HepG2 (cell line): ENCODE measurements around the gene SOBP. TPM values are rescaled to one million over a fixed set of nuclear protein-coding genes. Genes with fewer than 3 reads are reported as not detected.

Experiments used
- ATAC-seq: fragments of 200-7000 bp; cut with Tn5 transposase; 3 replicates; pipeline ENCODE4 v1.9.1; 2020; ENCODE audit warnings: mild to moderate bottlenecking, moderate library complexity
- BruUV-seq: library from RNA; stranded (reverse); fragments of 400-500 nt; replicated peaks from 2 replicates; lab custom pipeline; 2021; lab: Mats Ljungman, UMichigan
- CTCF ChIA-PET: fragments of 300-600 bp; formaldehyde crosslinking; extraction: SDS; loops from one replicate; lab custom pipeline; 2021; ENCODE audit warnings: low total read pairs, inconsistent platforms, low intra/inter-chr PET ratio; lab: Yijun Ruan, JAX
- POLR2A ChIA-PET: fragments of 350-600 bp; sonication (Branson Sonifier 250); formaldehyde crosslinking; loops from one replicate; lab custom pipeline; 2020; ENCODE audit warnings: antibody characterized with exemption, inconsistent platforms; lab: Yijun Ruan, JAX
- DNase-seq: peaks from one replicate; pipeline ENCODE4 v3.0.0-alpha.2; 2015; ENCODE audit warnings: low spot score
- FAIRE-seq: peaks from 3 replicates; lab custom pipeline; 2011; peaks lifted over from hg19 to GRCh38; lab: Jason Lieb, UNC
- H2AFZ ChIP-seq: one replicate; pipeline ENCODE4 v1.6.1; 2011; ENCODE audit warnings: low read length, inconsistent platforms
- H3K27ac ChIP-seq: fragments of 300-600 bp; 3 replicates; pipeline ENCODE4 v1.8.0; 2011; ENCODE audit warnings: mixed run types, mild to moderate bottlenecking, mixed read lengths, low read length, inconsistent platforms; ENCODE audit not compliant: insufficient read depth; ENCODE audit errors: extremely low read length
- H3K27me3 ChIP-seq, 2 experiments: fragments of 200-600 bp in 1 of 2; 2 replicates in 1 of 2; 3 replicates in 1 of 2; pipeline versions ENCODE4 v1.6.0 to v1.8.0; 2011; ENCODE audit warnings: low read length in 2 of 2, mild to moderate bottlenecking in 2 of 2, moderate library complexity in 2 of 2, inconsistent platforms in 1 of 2; ENCODE audit not compliant: insufficient read depth in 2 of 2, control insufficient read depth in 1 of 2
- H3K36me3 ChIP-seq, 2 experiments: fragments of 200-600 bp in 1 of 2; replicated peaks in 1 of 2; 2 replicates in 1 of 2; 3 replicates in 1 of 2; pipeline versions ENCODE4 v1.5.1 to v1.8.0; 2011; ENCODE audit warnings: low read length in 2 of 2, inconsistent platforms in 1 of 2; ENCODE audit not compliant: insufficient read depth in 2 of 2, control insufficient read depth in 1 of 2
- H3K4me1 ChIP-seq: 2 replicates; pipeline ENCODE4 v1.5.1; 2012; ENCODE audit warnings: low read length, inconsistent platforms; ENCODE audit not compliant: insufficient read depth
- H3K4me2 ChIP-seq: 2 replicates; pipeline ENCODE4 v1.6.0; 2011; ENCODE audit warnings: low read depth, low read length, inconsistent platforms
- H3K4me3 ChIP-seq, 3 experiments: fragments of 200-600 bp in 1 of 3; sonication (generic), shearing (Covaris generic) in 1 of 3; replicated peaks in 1 of 3; 2 replicates each; pipeline ENCODE4 v1.5.1; 2011 to 2016; ENCODE audit warnings: low read length in 3 of 3, inconsistent platforms in 2 of 3, low read depth in 2 of 3, mild to moderate bottlenecking in 2 of 3, control low read depth in 1 of 3, mixed read lengths in 1 of 3; ENCODE audit not compliant: insufficient read depth in 1 of 3
- H3K79me2 ChIP-seq: one replicate; pipeline ENCODE4 v1.6.1; 2011; ENCODE audit warnings: low read length, inconsistent platforms; ENCODE audit not compliant: insufficient read depth
- H3K9ac ChIP-seq: 2 replicates; pipeline ENCODE4 v1.6.0; 2011; ENCODE audit warnings: mild to moderate bottlenecking, low read depth, low read length, inconsistent platforms; ENCODE audit not compliant: insufficient read depth
- H3K9me3 ChIP-seq: 2 replicates; pipeline ENCODE4 v1.5.1; 2012; ENCODE audit warnings: mild to moderate bottlenecking, low read length
- H4K20me1 ChIP-seq: 2 replicates; pipeline ENCODE4 v1.6.0; 2011; ENCODE audit warnings: inconsistent platforms, mild to moderate bottlenecking, low read length, moderate library complexity; ENCODE audit not compliant: insufficient read depth
- MAFK ChIP-seq, 2 experiments: IDR thresholded peaks in 1 of 2; conservative IDR thresholded peaks in 1 of 2; 2 replicates each; pipeline ENCODE4 v1.6.1; 2011; ENCODE audit warnings: improper control_type of control experiment in 2 of 2, low read length in 2 of 2
- NONO ChIP-seq, 2 experiments: fragments of 450-650 bp in 1 of 2; sonication (generic) in 1 of 2; formaldehyde crosslinking in 1 of 2; IDR thresholded peaks in 1 of 2; conservative IDR thresholded peaks in 1 of 2; 2 replicates each; pipeline versions ENCODE4 v1.6.1 to v1.8.0; 2017 to 2022; ENCODE audit warnings: mild to moderate bottlenecking in 1 of 2, missing genetic modification reagents in 1 of 2, moderate library complexity in 1 of 2
- REPIN1 ChIP-seq: sonication (generic); formaldehyde crosslinking; IDR thresholded peaks from 2 replicates; pipeline ENCODE4 v1.8.0; 2022; ENCODE audit warnings: missing genetic modification reagents, low read depth, mild to moderate bottlenecking, borderline replicate concordance
- SNRNP70 ChIP-seq: fragments of 200-400 bp; formaldehyde crosslinking; IDR thresholded peaks from 2 replicates; pipeline ENCODE4 v1.6.1; 2017; ENCODE audit warnings: mild to moderate bottlenecking, low read depth, low read length, moderate library complexity
- TEAD3 ChIP-seq: optimal IDR thresholded peaks from 2 replicates; pipeline ENCODE3; 2016; ENCODE audit warnings: borderline replicate concordance
- ZC3H4 ChIP-seq: sonication (generic); formaldehyde crosslinking; IDR thresholded peaks from 2 replicates; pipeline ENCODE4 v1.4.0; 2020; ENCODE audit warnings: missing genetic modification reagents, borderline replicate concordance
- ZNF343 ChIP-seq: sonication (generic); formaldehyde crosslinking; IDR thresholded peaks from 2 replicates; pipeline ENCODE4 v1.4.0; 2020; ENCODE audit warnings: mild to moderate bottlenecking, missing genetic modification reagents
- ZNF44 ChIP-seq: sonication (generic); formaldehyde crosslinking; IDR thresholded peaks from 2 replicates; pipeline ENCODE4 v1.5.1; 2020; ENCODE audit warnings: mild to moderate bottlenecking, missing genetic modification reagents
- ZNF652 ChIP-seq: IDR thresholded peaks from 2 replicates; pipeline ENCODE4 v1.6.1; 2016; ENCODE audit warnings: low read depth, borderline replicate concordance
- ZZZ3 ChIP-seq: sonication (generic); formaldehyde crosslinking; IDR thresholded peaks from 2 replicates; pipeline ENCODE4 v1.4.0; 2020; ENCODE audit warnings: missing genetic modification reagents, mild to moderate bottlenecking, borderline replicate concordance
- WGBS: methylation state at CpG from one replicate; pipeline ENCODE4 v1.1.6; 2017; ENCODE audit warnings: low lambda C conversion rate; 5-methylcytosine and 5-hydroxymethylcytosine counted together
- in situ Hi-C: cut with HindIII; loops from 2 replicates; pipeline ENCODE4 v1.10.0; 2017; ENCODE audit warnings: low pct_unique_long_range_greater_than_20kb; ENCODE audit not compliant: extremely low pct_ligation_motif_present
- intact Hi-C: fragments of 100-400 bp; cut with micrococcal nuclease; formaldehyde crosslinking; loops from one replicate; pipeline ENCODE4 v1.10.0; 2022; ENCODE audit not compliant: unreplicated experiment
- polyA plus RNA-seq, 8 experiments: library from polyadenylated mRNA; depleted of rRNA in 3 of 8; stranded (reverse) in 7 of 8; unstranded in 1 of 8; fragments of >200 nt; fragmentation: Illumina TruSeq in 4 of 8; extraction: Trizol in 4 of 8; gene quantifications; 2 replicates each; pipeline versions ENCODE4 v1.2.1 to v1.2.3, GENCODE V29; 2011 to 2016; ENCODE audit warnings: low read depth in 4 of 8, missing spikeins in 1 of 8, mixed read lengths in 1 of 8; ENCODE audit not compliant: insufficient read depth in 1 of 8
- total RNA-seq, 5 experiments: library from RNA; depleted of rRNA; stranded (reverse); fragments of >200 nt; fragmentation: Illumina TruSeq; extraction: Trizol; gene quantifications; 2 replicates each; pipeline ENCODE4 v1.2.3, GENCODE V29; 2016; ENCODE audit warnings: low read depth in 1 of 5
- TF ChIP-seq, protein P1 (sequence below): sonication (generic); formaldehyde crosslinking; IDR thresholded peaks from 2 replicates; pipeline ENCODE4 v1.4.0; 2020; ENCODE audit warnings: missing genetic modification reagents
- TF ChIP-seq, protein P2 (sequence below): sonication (generic); formaldehyde crosslinking; IDR thresholded peaks from 2 replicates; pipeline ENCODE4 v1.5.0; 2020; ENCODE audit warnings: missing genetic modification reagents
- TF ChIP-seq, protein P3 (sequence below): sonication (generic); formaldehyde crosslinking; IDR thresholded peaks from 2 replicates; pipeline ENCODE4 v1.8.1; 2023; ENCODE audit warnings: mild to moderate bottlenecking, missing genetic modification reagents, borderline replicate concordance

The SOBP gene
- total and polyA plus RNA-seq, 2 of the 13 experiments (the other 11 are each of a cell fraction or from before 2014, with no cell fraction given), result 1.5 to 6.9 TPM

DNA sequence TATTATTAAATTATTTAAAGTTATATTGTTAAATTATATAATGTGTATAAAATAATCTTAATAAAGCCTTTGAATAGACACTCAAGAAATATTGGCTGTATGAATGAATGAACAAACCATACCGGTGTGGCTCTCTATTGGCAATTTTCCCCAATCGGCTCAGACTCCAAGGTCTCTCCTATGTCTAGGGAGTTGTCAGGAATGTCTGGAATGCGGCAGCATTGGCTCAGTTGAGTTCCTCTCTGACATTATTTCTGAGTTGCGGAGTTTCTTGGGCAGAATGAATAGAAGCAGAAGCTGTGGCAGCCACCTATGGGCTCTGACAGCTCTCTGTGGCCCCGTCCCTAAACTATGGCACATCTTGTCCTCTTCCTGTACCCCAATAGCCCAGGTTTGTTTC lies 111.0 kb downstream of the SOBP start:
- POLR2A ChIA-PET, result no interaction called here
- no peak for FAIRE-seq

DNA sequence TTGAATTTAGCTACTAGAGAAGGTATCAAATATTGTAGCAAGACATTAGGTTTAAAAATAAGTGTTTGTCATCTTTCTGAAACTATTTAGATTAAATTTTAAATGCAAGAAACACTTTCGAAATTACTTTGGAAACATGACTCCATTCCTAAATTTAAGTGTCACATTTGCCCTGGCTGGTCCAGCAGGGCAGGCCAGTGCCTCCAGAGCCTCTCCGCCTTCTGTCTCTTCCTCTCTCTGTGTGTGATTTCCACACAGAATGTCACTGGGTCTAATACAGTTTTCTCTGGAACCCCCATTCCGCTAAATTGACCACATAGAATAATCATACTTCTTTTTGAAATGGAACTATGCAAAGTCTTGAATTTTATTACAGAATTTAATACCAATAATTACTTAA lies 111.5 kb downstream of the SOBP start:
- H3K9ac ChIP-seq, result no peak overlapping the region
- no peak overlapping the region for H3K27ac ChIP-seq
- no TSS peak for BruUV-seq
- ChIA-PET CTCF (no interaction called here), POLR2A (no interaction called here)
- intact Hi-C loops (no loop called here), in situ Hi-C loops (no loop called here)
- no peak overlapping the region for H3K4me3 ChIP-seq
- no peak overlapping the region for H2AFZ ChIP-seq
- H3K4me2 ChIP-seq, result no peak overlapping the region
- H3K36me3 ChIP-seq, result peaks cover 0 to 17% of the 10 kb centered on the region in 2 experiments; a peak in 3 of 5 replicates
- no peaks in the 10 kb centered on the region; the same call in 1 of the 2 replicates for H4K20me1 ChIP-seq
- FAIRE-seq (no peak), DNase-seq (no peak), ATAC-seq (no peak)
- H3K9me3 ChIP-seq, result no peaks in the 10 kb centered on the region
- TF ChIP-seq, protein P1, sequence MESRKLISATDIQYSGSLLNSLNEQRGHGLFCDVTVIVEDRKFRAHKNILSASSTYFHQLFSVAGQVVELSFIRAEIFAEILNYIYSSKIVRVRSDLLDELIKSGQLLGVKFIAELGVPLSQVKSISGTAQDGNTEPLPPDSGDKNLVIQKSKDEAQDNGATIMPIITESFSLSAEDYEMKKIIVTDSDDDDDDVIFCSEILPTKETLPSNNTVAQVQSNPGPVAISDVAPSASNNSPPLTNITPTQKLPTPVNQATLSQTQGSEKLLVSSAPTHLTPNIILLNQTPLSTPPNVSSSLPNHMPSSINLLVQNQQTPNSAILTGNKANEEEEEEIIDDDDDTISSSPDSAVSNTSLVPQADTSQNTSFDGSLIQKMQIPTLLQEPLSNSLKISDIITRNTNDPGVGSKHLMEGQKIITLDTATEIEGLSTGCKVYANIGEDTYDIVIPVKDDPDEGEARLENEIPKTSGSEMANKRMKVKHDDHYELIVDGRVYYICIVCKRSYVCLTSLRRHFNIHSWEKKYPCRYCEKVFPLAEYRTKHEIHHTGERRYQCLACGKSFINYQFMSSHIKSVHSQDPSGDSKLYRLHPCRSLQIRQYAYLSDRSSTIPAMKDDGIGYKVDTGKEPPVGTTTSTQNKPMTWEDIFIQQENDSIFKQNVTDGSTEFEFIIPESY (CRISPR knock-in tag), result no peak
- TF ChIP-seq SNRNP70 (no peak), ZNF652 (CRISPR knock-in tag) (no peak), ZNF44 (no peak), ZZZ3 (CRISPR knock-in tag) (no peak), MAFK (conservative IDR thresholded peaks at IDR 0.05 in 1 of 2, IDR thresholded peaks at IDR 0.05 in 1 of 2; ENCODE audit: low read length in 2 of 2) (no peak), ZNF343 (CRISPR knock-in tag) (no peak), REPIN1 (CRISPR knock-in tag) (no peak), NONO (IDR thresholded peaks at IDR 0.05) (no peak), NONO (CRISPR knock-in tag; conservative IDR thresholded peaks at IDR 0.05) (no peak)
- TF ChIP-seq, protein P2, sequence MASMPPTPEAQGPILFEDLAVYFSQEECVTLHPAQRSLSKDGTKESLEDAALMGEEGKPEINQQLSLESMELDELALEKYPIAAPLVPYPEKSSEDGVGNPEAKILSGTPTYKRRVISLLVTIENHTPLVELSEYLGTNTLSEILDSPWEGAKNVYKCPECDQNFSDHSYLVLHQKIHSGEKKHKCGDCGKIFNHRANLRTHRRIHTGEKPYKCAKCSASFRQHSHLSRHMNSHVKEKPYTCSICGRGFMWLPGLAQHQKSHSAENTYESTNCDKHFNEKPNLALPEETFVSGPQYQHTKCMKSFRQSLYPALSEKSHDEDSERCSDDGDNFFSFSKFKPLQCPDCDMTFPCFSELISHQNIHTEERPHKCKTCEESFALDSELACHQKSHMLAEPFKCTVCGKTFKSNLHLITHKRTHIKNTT (CRISPR knock-in tag), result no peak
- TF ChIP-seq, protein P3, sequence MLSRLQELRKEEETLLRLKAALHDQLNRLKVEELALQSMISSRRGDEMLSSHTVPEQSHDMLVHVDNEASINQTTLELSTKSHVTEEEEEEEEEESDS, result no peak
- no peaks in the 10 kb centered on the region for H3K4me1 ChIP-seq
- H3K79me2 ChIP-seq, result no peaks in the 10 kb centered on the region
- WGBS, result 95% methylated on average over 3 of the region's 3 CpGs
- no peaks in the 10 kb centered on the region for H3K27me3 ChIP-seq

More for the DNA sequence above, 111.0 kb downstream of the SOBP start:
- Histone ChIP-seq H4K20me1 (no peaks in the 10 kb centered on the region; the same call in 1 of the 2 replicates), H3K27me3 (no peaks in the 10 kb centered on the region), H3K9ac (no peak overlapping the region), H3K4me3 (no peak overlapping the region), H3K9me3 (no peaks in the 10 kb centered on the region), H3K4me1 (no peaks in the 10 kb centered on the region), H3K4me2 (no peak overlapping the region), H2AFZ (no peak overlapping the region), H3K27ac (no peak overlapping the region), H3K79me2 (no peaks in the 10 kb centered on the region), H3K36me3 (peaks cover 0 to 17% of the 10 kb centered on the region in 2 experiments; a peak in 3 of 5 replicates)
- CTCF ChIA-PET, result no interaction called here
- TF ChIP-seq ZC3H4 (CRISPR knock-in tag), result no peak
- TF ChIP-seq TEAD3 (CRISPR knock-in tag), result peak; percentile 63
- no peak for ATAC-seq
- BruUV-seq, result no TSS peak
- peak; percentile 18 for DNase-seq
- 87% methylated on average over 5 of the region's 5 CpGs for WGBS
- intact Hi-C loops (no loop called here), in situ Hi-C loops (no loop called here)
